GM23338 (cell line): ENCODE results near the gene COMMD7. TPM values are rescaled to one million over a fixed set of nuclear protein-coding genes. Genes with fewer than 3 reads are reported as not detected.

Experiments
- ATAC-seq: fragments of 200-7000 bp; cut with Tn5 transposase; 3 replicates; pipeline ENCODE4 v1.9.1; 2020
- DNase-seq: peaks from one replicate; pipeline ENCODE4 v3.0.0-alpha.2; 2015; ENCODE audit warnings: low spot score
- H2AFZ ChIP-seq: fragments of 200-600 bp; sonication (generic); 2 replicates; pipeline ENCODE4 v1.8.0; 2016; ENCODE audit warnings: antibody characterized with exemption, mild to moderate bottlenecking, moderate library complexity
- H3F3A ChIP-seq: fragments of 200-600 bp; sonication (generic); replicated peaks from 2 replicates; pipeline ENCODE4 v1.8.0; 2017; ENCODE audit warnings: antibody characterized with exemption, mixed run types, low read depth
- H3K27ac ChIP-seq: fragments of 200-600 bp; sonication (generic); 2 replicates; pipeline ENCODE4 v1.6.1; 2016; ENCODE audit warnings: low read depth
- H3K27me3 ChIP-seq: fragments of 200-600 bp; sonication (generic); 2 replicates; pipeline ENCODE4 v1.8.0; 2016; ENCODE audit warnings: mild to moderate bottlenecking, mixed run types, moderate library complexity; ENCODE audit not compliant: insufficient read depth
- H3K36me3 ChIP-seq: fragments of 200-600 bp; sonication (generic); 2 replicates; pipeline ENCODE4 v1.8.0; 2016; ENCODE audit warnings: mild to moderate bottlenecking; ENCODE audit not compliant: insufficient read depth
- H3K4me1 ChIP-seq: fragments of 200-600 bp; sonication (generic); 2 replicates; pipeline ENCODE4 v1.8.0; 2016; ENCODE audit warnings: mild to moderate bottlenecking, moderate library complexity; ENCODE audit not compliant: insufficient read depth
- H3K4me2 ChIP-seq: fragments of 200-600 bp; sonication (generic); 2 replicates; pipeline ENCODE4 v1.7.1; 2017; ENCODE audit warnings: mixed run types
- H3K4me3 ChIP-seq: fragments of 200-600 bp; sonication (generic); 2 replicates; pipeline ENCODE4 v1.6.1; 2016; ENCODE audit warnings: mixed run types
- H3K79me2 ChIP-seq: fragments of 200-600 bp; sonication (generic); replicated peaks from 2 replicates; pipeline ENCODE4 v1.8.0; 2017; ENCODE audit warnings: mild to moderate bottlenecking; ENCODE audit not compliant: insufficient read depth
- H3K9me2 ChIP-seq: fragments of 200-600 bp; sonication (generic); 2 replicates; pipeline ENCODE4 v1.8.0; 2017; ENCODE audit not compliant: insufficient read depth
- H4K20me1 ChIP-seq: fragments of 200-600 bp; sonication (generic); replicated peaks from 2 replicates; pipeline ENCODE4 v1.8.0; 2017; ENCODE audit warnings: mild to moderate bottlenecking; ENCODE audit not compliant: insufficient read depth
- H3K27ac Mint-ChIP-seq: 2 replicates; pipeline ENCODE4 v1.8.0; 2020; ENCODE audit warnings: inconsistent platforms, mild to moderate bottlenecking, moderate library complexity, mixed read lengths
- H3K27me3 Mint-ChIP-seq: 3 replicates; pipeline ENCODE4 v1.8.0; 2022; ENCODE audit warnings: low read depth, mild to moderate bottlenecking, moderate library complexity, mixed read lengths, inconsistent platforms; ENCODE audit not compliant: insufficient read depth, poor library complexity
- H3K36me3 Mint-ChIP-seq: 3 replicates; pipeline ENCODE4 v1.8.0; 2021; ENCODE audit warnings: low read depth, mild to moderate bottlenecking, inconsistent platforms, moderate library complexity, mixed read lengths
- H3K4me1 Mint-ChIP-seq: 3 replicates; pipeline ENCODE4 v1.8.0; 2020; ENCODE audit warnings: mild to moderate bottlenecking, inconsistent platforms, mixed read lengths
- H3K4me3 Mint-ChIP-seq: 3 replicates; pipeline ENCODE4 v1.8.0; 2021; ENCODE audit warnings: moderate library complexity, mild to moderate bottlenecking, inconsistent platforms, mixed read lengths
- H3K9me3 Mint-ChIP-seq: 3 replicates; pipeline ENCODE4 v1.8.0; 2020; ENCODE audit warnings: moderate library complexity, mild to moderate bottlenecking, inconsistent platforms, mixed read lengths
- CREB1 ChIP-seq: fragments of 250-450 bp; sonication (Bioruptor Pico); IDR thresholded peaks from 2 replicates; pipeline ENCODE4 v1.5.0; 2020; ENCODE audit warnings: low read depth, mild to moderate bottlenecking, moderate library complexity
- EZH2phosphoT487 ChIP-seq: fragments of 200-600 bp; sonication (generic); IDR thresholded peaks from one replicate; pipeline ENCODE4 v1.8.1; 2018; ENCODE audit warnings: antibody characterized with exemption; ENCODE audit not compliant: unreplicated experiment
- JUNB ChIP-seq: IDR thresholded peaks from one replicate; pipeline ENCODE4 v1.6.1; 2016; ENCODE audit warnings: antibody characterized with exemption; ENCODE audit not compliant: unreplicated experiment
- polyA plus RNA-seq: library from polyadenylated mRNA; unstranded; fragments of >200 nt; fragmentation: Nextera tagmentation; extraction: Ambion mirVana; gene quantifications from 2 replicates; pipeline ENCODE4 v1.2.1, GENCODE V29; 2016
- total RNA-seq: library from RNA; depleted of rRNA; stranded (reverse); fragments of >200 nt; shearing (Covaris generic); gene quantifications from 2 replicates; pipeline ENCODE4 v1.2.3, GENCODE V29; 2014
- TF ChIP-seq, protein P1 (sequence below): IDR thresholded peaks from 2 replicates; pipeline ENCODE4 v1.6.1; 2016; ENCODE audit warnings: antibody characterized with exemption
- TF ChIP-seq, protein P2 (sequence below): IDR thresholded peaks from one replicate; pipeline ENCODE4 v1.6.1; 2018; ENCODE audit warnings: antibody characterized with exemption; ENCODE audit not compliant: unreplicated experiment
- TF ChIP-seq, protein P3 (sequence below), 2 experiments: fragments of 200-600 bp in 1 of 2; sonication (generic) in 1 of 2; conservative IDR thresholded peaks; 2 replicates each; pipeline versions ENCODE4 v1.5.1 to v1.6.1; 2016 to 2017; ENCODE audit warnings: antibody characterized with exemption in 2 of 2, low read depth in 2 of 2, mild to moderate bottlenecking in 2 of 2, moderate library complexity in 1 of 2
- TF ChIP-seq, protein P4 (sequence below): fragments of 250-450 bp; sonication (Bioruptor Pico); IDR thresholded peaks from 2 replicates; pipeline ENCODE4 v1.5.0; 2020; ENCODE audit warnings: mild to moderate bottlenecking, moderate library complexity

Gene COMMD7
- total and polyA plus RNA-seq, 2 experiments from 2014 or later, result 67.3 to 86.4 TPM

DNA sequence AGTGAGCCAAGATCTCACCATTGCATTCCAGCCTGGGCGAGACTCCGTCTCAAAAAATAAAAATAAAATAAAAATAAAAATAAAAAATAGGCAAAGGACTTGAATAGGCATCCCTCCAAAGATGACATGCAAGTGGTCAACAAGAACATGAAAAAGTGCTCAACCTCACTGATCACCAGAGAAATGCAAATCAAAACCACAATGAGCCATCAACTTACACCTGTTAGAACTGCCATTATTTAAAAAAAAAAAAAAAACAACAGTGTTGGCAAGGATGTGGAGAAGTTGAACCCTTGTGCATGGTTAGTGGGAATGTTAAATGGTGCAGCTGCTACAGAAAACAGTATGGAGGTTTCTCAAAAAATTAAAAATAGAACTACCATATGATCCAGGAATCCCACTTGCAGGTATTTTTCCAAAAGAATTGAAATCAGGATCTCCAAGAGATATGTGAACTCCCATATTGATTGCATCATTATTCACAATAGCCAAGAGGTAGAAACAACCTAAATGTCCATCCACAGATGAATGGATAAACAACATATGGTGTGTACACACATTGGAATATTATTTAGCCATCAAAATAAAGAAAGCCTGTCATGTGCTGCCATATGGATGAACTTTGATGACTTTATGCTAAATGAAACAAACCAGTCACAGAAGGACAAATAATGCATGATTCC, 72.4 kb downstream of the COMMD7 start (continued):
- no peak for TF ChIP-seq JUNB
- no peak for TF ChIP-seq CREB1 (CRISPR knock-in tag)
- TF ChIP-seq, protein P1, sequence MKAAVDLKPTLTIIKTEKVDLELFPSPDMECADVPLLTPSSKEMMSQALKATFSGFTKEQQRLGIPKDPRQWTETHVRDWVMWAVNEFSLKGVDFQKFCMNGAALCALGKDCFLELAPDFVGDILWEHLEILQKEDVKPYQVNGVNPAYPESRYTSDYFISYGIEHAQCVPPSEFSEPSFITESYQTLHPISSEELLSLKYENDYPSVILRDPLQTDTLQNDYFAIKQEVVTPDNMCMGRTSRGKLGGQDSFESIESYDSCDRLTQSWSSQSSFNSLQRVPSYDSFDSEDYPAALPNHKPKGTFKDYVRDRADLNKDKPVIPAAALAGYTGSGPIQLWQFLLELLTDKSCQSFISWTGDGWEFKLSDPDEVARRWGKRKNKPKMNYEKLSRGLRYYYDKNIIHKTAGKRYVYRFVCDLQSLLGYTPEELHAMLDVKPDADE, result no peak
- no peak for TF ChIP-seq EZH2phosphoT487
- TF ChIP-seq, protein P2, sequence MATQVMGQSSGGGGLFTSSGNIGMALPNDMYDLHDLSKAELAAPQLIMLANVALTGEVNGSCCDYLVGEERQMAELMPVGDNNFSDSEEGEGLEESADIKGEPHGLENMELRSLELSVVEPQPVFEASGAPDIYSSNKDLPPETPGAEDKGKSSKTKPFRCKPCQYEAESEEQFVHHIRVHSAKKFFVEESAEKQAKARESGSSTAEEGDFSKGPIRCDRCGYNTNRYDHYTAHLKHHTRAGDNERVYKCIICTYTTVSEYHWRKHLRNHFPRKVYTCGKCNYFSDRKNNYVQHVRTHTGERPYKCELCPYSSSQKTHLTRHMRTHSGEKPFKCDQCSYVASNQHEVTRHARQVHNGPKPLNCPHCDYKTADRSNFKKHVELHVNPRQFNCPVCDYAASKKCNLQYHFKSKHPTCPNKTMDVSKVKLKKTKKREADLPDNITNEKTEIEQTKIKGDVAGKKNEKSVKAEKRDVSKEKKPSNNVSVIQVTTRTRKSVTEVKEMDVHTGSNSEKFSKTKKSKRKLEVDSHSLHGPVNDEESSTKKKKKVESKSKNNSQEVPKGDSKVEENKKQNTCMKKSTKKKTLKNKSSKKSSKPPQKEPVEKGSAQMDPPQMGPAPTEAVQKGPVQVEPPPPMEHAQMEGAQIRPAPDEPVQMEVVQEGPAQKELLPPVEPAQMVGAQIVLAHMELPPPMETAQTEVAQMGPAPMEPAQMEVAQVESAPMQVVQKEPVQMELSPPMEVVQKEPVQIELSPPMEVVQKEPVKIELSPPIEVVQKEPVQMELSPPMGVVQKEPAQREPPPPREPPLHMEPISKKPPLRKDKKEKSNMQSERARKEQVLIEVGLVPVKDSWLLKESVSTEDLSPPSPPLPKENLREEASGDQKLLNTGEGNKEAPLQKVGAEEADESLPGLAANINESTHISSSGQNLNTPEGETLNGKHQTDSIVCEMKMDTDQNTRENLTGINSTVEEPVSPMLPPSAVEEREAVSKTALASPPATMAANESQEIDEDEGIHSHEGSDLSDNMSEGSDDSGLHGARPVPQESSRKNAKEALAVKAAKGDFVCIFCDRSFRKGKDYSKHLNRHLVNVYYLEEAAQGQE, result no peak

DNA sequence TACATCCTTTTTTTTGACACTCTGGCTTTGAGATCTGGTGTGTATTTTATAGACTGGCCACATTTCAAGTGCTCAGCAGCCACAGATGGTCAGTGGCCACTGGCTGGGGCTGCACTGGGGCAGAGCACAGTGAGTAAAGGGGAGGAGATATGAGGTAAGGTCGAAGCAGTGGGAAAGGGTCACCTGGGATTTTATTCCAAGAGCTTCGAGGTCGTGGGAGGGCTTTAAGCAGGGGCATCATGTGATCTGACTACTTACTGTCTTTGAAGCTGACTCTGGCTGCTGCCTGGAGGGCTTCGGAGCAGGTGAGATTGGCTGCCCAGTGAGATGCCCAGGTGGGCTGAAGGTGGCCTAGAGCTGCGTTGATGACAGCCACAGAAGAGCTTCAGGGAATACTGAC, 76.2 kb downstream of the COMMD7 start:
- DNase-seq (peak; percentile 64), ATAC-seq (peak; percentile 32)
- H3K27ac Mint-ChIP-seq, result no peak overlapping the region
- no peaks in the 10 kb centered on the region for H3K36me3 Mint-ChIP-seq
- no peaks in the 10 kb centered on the region; the same call in 1 of the 2 replicates for H4K20me1 ChIP-seq
- H3K9me2 ChIP-seq, result no peaks in the 10 kb centered on the region
- 0 out of 2 replicates have a peak overlapping the region, but pooled peaks have one; percentile 32 for H2AFZ ChIP-seq
- no peaks in the 10 kb centered on the region for H3K79me2 ChIP-seq
- no peaks in the 10 kb centered on the region for H3K9me3 Mint-ChIP-seq
- no peak overlapping the region for H3K27ac ChIP-seq
- peaks cover 17% of the 10 kb centered on the region for H3F3A ChIP-seq
- H3K4me3 ChIP-seq, result no peak overlapping the region
- 0 out of 2 replicates have a peak, but pooled peaks cover 8% of the 10 kb centered on the region for H3K4me1 ChIP-seq
- no peak overlapping the region for H3K4me3 Mint-ChIP-seq
- no peaks in the 10 kb centered on the region for H3K27me3 ChIP-seq
- no peaks in the 10 kb centered on the region; the same call in 1 of the 2 replicates for H3K36me3 ChIP-seq
- peaks cover 2% of the 10 kb centered on the region for H3K27me3 Mint-ChIP-seq
- H3K4me2 ChIP-seq, result no peak overlapping the region
- H3K4me1 Mint-ChIP-seq, result peaks cover 10% of the 10 kb centered on the region
- TF ChIP-seq CREB1 (CRISPR knock-in tag), result no peak
- TF ChIP-seq, protein P3, sequence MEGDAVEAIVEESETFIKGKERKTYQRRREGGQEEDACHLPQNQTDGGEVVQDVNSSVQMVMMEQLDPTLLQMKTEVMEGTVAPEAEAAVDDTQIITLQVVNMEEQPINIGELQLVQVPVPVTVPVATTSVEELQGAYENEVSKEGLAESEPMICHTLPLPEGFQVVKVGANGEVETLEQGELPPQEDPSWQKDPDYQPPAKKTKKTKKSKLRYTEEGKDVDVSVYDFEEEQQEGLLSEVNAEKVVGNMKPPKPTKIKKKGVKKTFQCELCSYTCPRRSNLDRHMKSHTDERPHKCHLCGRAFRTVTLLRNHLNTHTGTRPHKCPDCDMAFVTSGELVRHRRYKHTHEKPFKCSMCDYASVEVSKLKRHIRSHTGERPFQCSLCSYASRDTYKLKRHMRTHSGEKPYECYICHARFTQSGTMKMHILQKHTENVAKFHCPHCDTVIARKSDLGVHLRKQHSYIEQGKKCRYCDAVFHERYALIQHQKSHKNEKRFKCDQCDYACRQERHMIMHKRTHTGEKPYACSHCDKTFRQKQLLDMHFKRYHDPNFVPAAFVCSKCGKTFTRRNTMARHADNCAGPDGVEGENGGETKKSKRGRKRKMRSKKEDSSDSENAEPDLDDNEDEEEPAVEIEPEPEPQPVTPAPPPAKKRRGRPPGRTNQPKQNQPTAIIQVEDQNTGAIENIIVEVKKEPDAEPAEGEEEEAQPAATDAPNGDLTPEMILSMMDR (conservative IDR thresholded peaks at IDR 0.05; ENCODE audit: low read depth in 2 of 2), result no peak
- no peak for TF ChIP-seq JUNB
- TF ChIP-seq, protein P4, sequence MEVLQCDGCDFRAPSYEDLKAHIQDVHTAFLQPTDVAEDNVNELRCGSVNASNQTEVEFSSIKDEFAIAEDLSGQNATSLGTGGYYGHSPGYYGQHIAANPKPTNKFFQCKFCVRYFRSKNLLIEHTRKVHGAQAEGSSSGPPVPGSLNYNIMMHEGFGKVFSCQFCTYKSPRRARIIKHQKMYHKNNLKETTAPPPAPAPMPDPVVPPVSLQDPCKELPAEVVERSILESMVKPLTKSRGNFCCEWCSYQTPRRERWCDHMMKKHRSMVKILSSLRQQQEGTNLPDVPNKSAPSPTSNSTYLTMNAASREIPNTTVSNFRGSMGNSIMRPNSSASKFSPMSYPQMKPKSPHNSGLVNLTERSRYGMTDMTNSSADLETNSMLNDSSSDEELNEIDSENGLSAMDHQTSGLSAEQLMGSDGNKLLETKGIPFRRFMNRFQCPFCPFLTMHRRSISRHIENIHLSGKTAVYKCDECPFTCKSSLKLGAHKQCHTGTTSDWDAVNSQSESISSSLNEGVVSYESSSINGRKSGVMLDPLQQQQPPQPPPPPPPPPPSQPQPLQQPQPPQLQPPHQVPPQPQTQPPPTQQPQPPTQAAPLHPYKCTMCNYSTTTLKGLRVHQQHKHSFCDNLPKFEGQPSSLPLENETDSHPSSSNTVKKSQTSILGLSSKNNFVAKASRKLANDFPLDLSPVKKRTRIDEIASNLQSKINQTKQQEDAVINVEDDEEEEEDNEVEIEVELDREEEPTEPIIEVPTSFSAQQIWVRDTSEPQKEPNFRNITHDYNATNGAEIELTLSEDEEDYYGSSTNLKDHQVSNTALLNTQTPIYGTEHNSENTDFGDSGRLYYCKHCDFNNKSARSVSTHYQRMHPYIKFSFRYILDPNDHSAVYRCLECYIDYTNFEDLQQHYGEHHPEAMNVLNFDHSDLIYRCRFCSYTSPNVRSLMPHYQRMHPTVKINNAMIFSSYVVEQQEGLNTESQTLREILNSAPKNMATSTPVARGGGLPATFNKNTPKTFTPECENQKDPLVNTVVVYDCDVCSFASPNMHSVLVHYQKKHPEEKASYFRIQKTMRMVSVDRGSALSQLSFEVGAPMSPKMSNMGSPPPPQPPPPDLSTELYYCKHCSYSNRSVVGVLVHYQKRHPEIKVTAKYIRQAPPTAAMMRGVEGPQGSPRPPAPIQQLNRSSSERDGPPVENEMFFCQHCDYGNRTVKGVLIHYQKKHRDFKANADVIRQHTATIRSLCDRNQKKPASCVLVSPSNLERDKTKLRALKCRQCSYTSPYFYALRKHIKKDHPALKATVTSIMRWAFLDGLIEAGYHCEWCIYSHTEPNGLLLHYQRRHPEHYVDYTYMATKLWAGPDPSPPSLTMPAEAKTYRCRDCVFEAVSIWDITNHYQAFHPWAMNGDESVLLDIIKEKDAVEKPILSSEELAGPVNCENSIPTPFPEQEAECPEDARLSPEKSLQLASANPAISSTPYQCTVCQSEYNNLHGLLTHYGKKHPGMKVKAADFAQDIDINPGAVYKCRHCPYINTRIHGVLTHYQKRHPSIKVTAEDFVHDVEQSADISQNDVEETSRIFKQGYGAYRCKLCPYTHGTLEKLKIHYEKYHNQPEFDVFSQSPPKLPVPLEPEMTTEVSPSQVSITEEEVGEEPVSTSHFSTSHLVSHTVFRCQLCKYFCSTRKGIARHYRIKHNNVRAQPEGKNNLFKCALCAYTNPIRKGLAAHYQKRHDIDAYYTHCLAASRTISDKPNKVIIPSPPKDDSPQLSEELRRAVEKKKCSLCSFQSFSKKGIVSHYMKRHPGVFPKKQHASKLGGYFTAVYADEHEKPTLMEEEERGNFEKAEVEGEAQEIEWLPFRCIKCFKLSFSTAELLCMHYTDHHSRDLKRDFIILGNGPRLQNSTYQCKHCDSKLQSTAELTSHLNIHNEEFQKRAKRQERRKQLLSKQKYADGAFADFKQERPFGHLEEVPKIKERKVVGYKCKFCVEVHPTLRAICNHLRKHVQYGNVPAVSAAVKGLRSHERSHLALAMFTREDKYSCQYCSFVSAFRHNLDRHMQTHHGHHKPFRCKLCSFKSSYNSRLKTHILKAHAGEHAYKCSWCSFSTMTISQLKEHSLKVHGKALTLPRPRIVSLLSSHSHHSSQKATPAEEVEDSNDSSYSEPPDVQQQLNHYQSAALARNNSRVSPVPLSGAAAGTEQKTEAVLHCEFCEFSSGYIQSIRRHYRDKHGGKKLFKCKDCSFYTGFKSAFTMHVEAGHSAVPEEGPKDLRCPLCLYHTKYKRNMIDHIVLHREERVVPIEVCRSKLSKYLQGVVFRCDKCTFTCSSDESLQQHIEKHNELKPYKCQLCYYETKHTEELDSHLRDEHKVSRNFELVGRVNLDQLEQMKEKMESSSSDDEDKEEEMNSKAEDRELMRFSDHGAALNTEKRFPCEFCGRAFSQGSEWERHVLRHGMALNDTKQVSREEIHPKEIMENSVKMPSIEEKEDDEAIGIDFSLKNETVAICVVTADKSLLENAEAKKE (CRISPR knock-in tag), result no peak
